HCT116 (cell line): ENCODE measurements around the gene GJB4.

Experiments used
- ATF3 ChIP-seq: IDR thresholded peaks from 2 replicates; pipeline ENCODE4 v1.6.1; 2012
- CEBPB ChIP-seq: IDR thresholded peaks from 2 replicates; pipeline ENCODE4 v1.6.1; 2012; ENCODE audit warnings: low read depth
- CTCF ChIP-seq, 3 experiments: fragments of 200-600 bp in 1 of 3; sonication (generic) in 1 of 3; IDR thresholded peaks in 2 of 3; conservative IDR thresholded peaks in 1 of 3; 2 replicates each; pipeline ENCODE4 v1.5.1; 2012 to 2017; ENCODE audit warnings: low read depth in 2 of 3, low read length in 2 of 3, antibody characterized with exemption in 1 of 3, borderline replicate concordance in 1 of 3, control low read depth in 1 of 3, mild to moderate bottlenecking in 1 of 3, mixed read lengths in 1 of 3, mixed run types in 1 of 3, moderate library complexity in 1 of 3; ENCODE audit not compliant: insufficient read depth in 1 of 3
- EGR1 ChIP-seq: IDR thresholded peaks from 2 replicates; pipeline ENCODE4 v1.6.1; 2012; ENCODE audit warnings: low read depth
- EZH2 ChIP-seq: fragments of 200-600 bp; sonication (generic); IDR thresholded peaks from 2 replicates; pipeline ENCODE4 v1.6.1; 2017; ENCODE audit warnings: antibody characterized with exemption, mixed run types
- EZH2phosphoT487 ChIP-seq: fragments of 200-600 bp; IDR thresholded peaks from 2 replicates; pipeline ENCODE4 v1.6.1; 2018; ENCODE audit warnings: antibody characterized with exemption, borderline replicate concordance
- MAX ChIP-seq: IDR thresholded peaks from 2 replicates; pipeline ENCODE4 v1.6.1; 2012
- POLR2A ChIP-seq: IDR thresholded peaks from 2 replicates; pipeline ENCODE4 v1.7.0; 2011; ENCODE audit warnings: borderline replicate concordance; ENCODE audit not compliant: insufficient read depth, insufficient read length; ENCODE audit errors: extremely low read depth
- POLR2AphosphoS5 ChIP-seq: IDR thresholded peaks from 2 replicates; pipeline ENCODE4 v1.6.1; 2011; ENCODE audit warnings: mild to moderate bottlenecking, low read depth, low read length, moderate library complexity
- RAD21 ChIP-seq: IDR thresholded peaks from 2 replicates; pipeline ENCODE4 v1.6.1; 2012; ENCODE audit warnings: low read depth, mild to moderate bottlenecking
- ZFX ChIP-seq: fragments of 450-650 bp; IDR thresholded peaks from 2 replicates; pipeline ENCODE4 v1.6.1; 2017
- ZNF274 ChIP-seq: fragments of 200-500 bp; sonication (Bioruptor generic); IDR thresholded peaks from 2 replicates; pipeline ENCODE4 v1.6.1; 2014; ENCODE audit warnings: mild to moderate bottlenecking, low read depth, low read length, inconsistent platforms
- TF ChIP-seq, protein P1 (sequence below): IDR thresholded peaks from 2 replicates; pipeline ENCODE4 v1.6.1; 2011; ENCODE audit warnings: mild to moderate bottlenecking, low read length, moderate library complexity; ENCODE audit not compliant: insufficient replicate concordance; ENCODE audit errors: extremely low read depth

GRCh38 chr1:34736692-34737091, 22.8 kb upstream of the GJB4 start:
- TF ChIP-seq CTCF (IDR thresholded peaks at IDR 0.05 in 2 of 3, conservative IDR thresholded peaks at IDR 0.05 in 1 of 3; ENCODE audit: borderline replicate concordance in 1 of 3, insufficient read depth in 1 of 3, low read depth in 2 of 3, low read length in 2 of 3), result no peak
- TF ChIP-seq POLR2A, result no peak
- TF ChIP-seq, protein P1, sequence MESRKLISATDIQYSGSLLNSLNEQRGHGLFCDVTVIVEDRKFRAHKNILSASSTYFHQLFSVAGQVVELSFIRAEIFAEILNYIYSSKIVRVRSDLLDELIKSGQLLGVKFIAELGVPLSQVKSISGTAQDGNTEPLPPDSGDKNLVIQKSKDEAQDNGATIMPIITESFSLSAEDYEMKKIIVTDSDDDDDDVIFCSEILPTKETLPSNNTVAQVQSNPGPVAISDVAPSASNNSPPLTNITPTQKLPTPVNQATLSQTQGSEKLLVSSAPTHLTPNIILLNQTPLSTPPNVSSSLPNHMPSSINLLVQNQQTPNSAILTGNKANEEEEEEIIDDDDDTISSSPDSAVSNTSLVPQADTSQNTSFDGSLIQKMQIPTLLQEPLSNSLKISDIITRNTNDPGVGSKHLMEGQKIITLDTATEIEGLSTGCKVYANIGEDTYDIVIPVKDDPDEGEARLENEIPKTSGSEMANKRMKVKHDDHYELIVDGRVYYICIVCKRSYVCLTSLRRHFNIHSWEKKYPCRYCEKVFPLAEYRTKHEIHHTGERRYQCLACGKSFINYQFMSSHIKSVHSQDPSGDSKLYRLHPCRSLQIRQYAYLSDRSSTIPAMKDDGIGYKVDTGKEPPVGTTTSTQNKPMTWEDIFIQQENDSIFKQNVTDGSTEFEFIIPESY, result no peak
- TF ChIP-seq CEBPB, result no peak
- no peak for TF ChIP-seq EZH2
- no peak for TF ChIP-seq EZH2phosphoT487
- no peak for TF ChIP-seq POLR2AphosphoS5
- TF ChIP-seq ZFX, result no peak
- no peak for TF ChIP-seq ZNF274
- TF ChIP-seq EGR1, result no peak
- no peak for TF ChIP-seq RAD21
- no peak for TF ChIP-seq MAX
- no peak for TF ChIP-seq ATF3
